Measurements from ENCODE around the gene MMS19.

The MMS19 gene, protein sequence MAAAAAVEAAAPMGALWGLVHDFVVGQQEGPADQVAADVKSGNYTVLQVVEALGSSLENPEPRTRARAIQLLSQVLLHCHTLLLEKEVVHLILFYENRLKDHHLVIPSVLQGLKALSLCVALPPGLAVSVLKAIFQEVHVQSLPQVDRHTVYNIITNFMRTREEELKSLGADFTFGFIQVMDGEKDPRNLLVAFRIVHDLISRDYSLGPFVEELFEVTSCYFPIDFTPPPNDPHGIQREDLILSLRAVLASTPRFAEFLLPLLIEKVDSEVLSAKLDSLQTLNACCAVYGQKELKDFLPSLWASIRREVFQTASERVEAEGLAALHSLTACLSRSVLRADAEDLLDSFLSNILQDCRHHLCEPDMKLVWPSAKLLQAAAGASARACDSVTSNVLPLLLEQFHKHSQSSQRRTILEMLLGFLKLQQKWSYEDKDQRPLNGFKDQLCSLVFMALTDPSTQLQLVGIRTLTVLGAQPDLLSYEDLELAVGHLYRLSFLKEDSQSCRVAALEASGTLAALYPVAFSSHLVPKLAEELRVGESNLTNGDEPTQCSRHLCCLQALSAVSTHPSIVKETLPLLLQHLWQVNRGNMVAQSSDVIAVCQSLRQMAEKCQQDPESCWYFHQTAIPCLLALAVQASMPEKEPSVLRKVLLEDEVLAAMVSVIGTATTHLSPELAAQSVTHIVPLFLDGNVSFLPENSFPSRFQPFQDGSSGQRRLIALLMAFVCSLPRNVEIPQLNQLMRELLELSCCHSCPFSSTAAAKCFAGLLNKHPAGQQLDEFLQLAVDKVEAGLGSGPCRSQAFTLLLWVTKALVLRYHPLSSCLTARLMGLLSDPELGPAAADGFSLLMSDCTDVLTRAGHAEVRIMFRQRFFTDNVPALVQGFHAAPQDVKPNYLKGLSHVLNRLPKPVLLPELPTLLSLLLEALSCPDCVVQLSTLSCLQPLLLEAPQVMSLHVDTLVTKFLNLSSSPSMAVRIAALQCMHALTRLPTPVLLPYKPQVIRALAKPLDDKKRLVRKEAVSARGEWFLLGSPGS
- total RNA-seq, result 23.9 to 119 (median 69.1) reads per million in 17 experiments

DNA sequence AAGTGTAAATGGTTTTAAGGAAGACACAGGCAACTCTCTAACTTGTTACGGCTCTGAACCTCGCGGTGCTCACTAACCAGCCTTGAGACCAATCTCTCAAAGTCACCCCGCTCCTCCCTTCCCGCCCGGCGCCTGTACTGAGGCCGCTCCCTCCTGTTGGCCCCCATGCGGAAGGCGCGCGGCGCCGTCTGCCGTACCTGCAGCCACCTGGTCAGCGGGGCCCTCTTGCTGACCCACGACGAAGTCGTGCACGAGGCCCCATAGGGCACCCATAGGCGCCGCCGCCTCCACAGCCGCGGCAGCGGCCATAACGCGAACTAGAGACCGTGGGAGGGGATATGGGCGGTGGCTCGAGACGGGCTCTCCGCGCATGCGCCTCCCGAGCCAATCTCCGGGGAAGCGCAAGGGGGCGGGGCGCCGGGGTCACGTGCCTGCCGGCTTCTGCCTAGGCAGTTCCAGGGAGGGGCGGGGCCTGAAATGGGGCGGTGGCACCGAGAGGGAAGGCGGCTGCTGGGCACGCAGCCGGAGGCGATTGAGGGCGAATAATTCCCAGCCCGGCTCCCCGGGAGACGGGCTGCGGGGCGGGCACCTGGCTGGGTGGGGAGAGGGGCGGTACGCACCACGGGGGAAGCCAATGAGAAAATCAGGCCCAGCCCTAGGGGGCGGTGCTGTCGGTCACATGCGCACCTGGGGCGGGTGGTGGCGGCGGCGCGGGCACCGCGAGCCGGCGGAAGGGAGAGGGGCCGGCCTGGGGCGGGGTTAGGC is at the start of gene MMS19:
MMS19 (minus strand) TSS at position 347 of the 765 bp plus-strand sequence; CDS start at position 309, 38 bp downstream.
- DNase-seq, result peak; percentile 99 to 100 (median 100)

DNA sequence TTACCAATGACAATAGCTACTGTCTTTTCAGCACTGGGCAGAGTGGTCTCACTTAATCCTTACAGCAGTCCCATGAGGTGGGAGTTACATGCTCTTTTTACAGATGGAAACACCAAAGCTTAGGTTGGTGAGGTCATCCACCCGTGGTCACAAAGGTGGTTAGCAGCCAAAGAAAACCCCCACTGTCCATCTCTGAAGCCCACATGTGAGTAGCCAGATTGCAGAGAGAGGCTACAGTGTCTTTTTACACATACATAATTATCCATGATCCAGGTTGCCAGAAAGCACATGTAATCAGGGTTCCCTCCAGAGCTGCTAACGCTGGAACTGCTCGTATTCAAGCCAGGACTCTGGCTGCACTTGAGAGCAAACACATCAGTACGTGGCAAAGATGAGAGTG is 49.7 kb upstream of the MMS19 start:
- peak in 1 of 4 experiments; percentile 20 for DNase-seq

DNA sequence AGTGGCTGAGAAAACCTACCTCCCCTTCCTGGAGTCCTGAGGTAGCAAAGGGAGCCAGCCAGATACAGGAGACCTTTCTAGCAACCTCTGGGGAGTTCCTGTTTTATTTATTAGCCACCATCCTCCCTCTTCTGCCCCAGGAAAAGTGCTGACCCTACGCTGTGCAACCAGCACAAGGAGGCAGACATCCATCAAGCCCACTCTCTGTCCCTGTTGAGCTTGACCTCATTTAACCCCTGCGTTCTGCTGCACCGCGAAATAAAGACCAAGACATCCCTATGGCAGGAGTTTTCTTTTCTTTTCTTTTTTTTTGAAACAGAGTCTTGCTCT is 49.0 kb upstream of the MMS19 start:
- DNase-seq, result peak; percentile 36 to 70 (median 66)

DNA sequence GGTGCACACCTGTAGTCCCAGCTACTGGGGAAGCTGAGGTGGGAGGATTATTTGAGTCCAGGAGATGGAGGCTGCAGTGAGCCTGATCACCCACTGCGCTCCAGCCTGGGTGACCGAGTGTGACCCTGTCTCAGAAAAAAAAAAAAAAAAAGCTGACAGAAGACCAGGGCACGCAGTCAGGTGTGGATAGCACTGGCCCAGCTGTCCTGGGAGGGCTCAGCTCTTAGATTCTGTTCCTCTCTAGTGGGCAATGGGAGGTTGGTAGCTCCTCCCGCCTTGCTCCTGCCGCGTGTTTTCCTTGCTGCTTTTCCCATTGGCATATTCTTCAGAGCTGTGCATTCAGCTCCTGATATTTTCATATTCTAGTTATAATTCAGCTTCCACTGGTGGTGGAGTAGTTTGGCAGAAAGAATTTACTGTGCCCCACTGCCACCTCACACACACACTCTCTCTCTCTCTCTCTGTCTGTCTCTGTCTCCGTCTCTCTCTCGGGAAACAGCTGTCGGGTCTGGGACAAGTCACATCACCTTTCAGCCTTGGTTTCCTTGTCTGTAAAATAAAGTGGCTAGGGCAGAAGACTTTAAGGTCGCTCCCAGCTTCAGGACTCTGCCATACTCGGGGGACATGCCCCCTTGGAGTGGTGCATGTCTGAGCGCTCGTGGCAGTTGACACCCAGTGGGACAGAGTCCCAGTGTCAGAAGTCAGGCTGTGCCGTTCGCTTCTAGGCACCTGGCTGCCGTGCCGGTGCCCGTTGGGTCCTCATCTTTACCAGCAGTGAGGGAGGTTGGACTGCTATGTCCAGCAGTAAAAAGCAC is 48.4 kb upstream of the MMS19 start:
- DNase-seq, result no peak

DNA sequence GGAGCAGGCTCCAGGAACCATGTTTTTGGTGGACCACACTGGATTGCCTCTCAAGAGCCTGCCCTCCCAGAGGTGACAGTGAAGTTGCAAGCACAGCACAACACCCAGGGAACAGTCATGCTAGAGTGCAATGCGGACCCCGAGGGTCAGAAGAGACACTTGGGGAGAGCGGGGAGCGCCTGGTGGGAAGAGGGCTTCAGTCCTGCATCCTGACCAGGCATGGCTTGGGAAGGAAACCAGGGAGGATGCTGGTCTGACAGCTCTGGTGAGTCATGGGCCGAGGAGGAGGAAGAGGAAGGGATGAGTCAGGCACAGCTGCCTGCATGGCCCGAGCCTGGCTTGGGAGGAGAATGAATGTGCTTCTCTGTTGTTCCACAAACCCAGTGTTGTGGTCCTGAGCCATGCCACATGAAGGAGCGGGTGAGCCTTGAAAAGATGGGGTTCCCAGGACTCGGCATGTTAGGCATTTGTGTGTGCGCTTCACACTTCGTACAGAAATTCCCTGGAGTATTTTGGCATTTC is 44.9 kb upstream of the MMS19 start:
- peak; percentile 85 to 94 (median 93) for DNase-seq

DNA sequence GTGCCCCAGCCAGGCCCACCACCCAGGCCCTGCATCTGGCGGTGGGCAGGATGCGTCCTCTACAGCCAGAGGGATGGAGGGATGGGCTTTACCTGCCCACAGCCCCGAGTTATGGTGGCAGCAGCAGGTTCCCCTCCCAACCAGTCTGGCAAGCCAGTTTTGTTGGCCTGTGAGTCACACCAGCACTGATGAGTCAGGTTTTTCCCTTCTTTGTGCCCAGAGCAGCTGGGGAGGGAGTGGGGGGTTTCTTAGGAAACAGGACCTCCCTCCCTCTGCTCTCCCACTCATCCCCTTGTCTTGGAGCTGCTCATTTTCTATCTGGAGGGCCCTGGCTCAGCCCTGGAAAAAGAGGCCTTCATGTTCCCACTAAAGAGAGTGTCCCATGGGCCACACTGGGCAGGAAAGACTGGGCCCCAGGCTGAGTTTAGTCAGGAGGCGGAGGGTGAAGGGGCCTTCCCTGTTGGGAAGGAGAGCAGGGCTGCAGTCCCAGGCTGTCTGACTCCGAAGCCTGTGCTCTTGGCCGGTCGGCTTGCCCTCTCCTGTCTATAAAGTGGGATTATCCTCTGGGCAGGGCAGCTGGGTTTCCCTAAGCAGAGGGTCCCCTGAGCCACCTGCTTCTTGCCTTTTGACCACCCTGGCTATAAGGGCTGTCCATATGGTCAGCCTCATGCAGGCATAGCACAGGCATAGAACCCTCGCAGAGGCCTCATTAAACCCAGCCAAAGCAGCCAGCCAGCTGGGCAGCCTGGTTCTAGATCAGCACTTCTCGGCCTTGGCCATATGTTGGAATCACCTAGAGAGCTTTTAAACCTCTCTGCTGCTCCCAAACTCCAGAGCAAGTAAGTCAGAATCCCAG is 44.2 kb upstream of the MMS19 start:
- DNase-seq, result peak; percentile 73 to 87 (median 86)

DNA sequence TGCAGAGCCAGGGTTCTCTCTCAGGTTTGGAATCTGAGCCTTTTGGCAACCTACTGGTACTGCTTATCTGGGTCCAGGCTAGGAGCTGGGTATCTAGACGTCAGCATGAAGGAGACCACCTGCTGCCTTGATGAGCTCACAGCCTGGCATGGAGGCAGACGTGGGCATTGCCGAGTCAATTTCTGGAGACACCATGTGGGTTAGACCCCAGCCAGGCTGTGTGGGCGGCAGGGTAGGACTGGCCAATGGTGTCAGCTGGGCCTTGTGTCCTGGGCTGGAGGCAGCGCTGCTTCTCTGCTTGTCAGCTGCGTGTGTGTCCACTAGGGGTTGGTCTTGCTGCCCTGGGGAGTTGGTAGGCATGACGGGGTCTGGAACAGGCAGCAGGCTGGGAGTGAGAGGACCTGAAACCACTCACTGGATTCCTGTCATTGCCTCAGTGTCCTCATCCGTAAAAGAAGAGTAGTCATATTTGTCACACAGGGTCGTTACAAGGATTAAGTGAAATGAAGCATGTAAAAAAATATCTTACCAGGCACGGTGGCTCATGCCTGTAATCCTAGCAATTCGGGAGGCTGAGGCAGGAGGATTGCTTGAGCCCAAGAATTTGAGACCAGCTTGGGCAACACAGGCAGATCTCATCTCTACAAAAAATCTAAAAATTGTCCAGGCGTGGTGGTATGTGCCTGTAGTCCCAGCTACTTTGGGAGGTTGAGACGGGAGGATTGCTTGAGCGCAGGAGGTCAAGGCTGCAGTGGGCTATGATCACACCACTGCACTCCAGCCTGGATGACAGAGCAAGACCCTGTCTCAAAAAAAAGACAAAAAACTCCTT is 42.7 kb upstream of the MMS19 start:
- peak; percentile 9 to 48 (median 39) for DNase-seq

DNA sequence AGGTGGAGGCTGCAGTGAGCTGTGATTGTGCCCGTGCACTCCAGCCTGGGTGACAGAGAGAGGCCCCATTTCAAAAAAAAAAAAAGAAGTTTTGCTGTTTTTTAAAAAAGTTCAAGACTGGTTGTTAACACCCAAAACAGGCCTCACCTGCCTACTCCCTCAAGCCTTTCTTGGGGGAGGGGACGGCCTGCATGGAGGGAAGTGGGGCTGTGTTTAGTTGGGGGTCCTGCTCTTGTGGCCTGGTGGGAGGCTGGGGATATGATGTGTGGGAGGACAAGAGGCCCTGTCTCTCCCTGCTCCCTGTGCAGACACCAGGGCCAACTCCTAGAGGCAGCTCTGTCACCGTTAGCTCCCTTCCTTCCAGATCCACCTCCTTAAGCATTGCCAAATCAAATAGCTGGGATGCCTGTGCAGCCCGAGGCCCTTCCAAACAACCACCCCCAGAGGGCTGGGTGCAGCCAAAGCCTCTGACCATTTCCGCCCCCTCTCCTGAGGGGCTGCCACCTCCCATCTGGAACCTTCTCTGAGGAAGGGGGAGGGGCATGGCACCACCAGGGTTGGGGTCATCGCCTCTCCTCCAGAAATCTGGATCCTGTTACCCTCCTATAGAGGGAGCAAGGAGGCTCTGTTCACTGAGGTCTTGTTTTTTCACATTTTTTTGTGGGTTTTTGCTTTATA is 41.4 kb upstream of the MMS19 start:
- peak in 1 of 4 experiments; percentile 17 for DNase-seq

DNA sequence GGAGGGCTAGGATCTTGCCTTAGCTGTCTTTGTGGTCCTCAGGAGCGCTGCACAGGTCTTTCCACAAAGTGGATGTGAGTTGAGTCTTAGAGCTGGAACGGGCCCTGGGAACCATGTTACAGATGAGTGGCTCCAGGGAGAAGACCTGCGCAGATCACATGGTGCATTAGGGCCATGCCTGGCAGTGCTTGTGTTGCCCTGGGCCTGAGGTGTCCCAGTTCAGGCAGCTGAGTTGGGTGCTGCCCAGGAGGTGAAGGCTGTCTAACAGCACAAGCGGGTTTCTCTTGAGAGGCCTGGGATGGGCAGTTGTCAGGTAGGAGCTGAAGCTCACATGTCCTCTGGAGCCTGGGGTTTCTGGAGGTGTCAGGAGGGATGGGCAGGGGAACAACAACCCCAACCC is 40.6 kb upstream of the MMS19 start:
- no peak for DNase-seq

DNA sequence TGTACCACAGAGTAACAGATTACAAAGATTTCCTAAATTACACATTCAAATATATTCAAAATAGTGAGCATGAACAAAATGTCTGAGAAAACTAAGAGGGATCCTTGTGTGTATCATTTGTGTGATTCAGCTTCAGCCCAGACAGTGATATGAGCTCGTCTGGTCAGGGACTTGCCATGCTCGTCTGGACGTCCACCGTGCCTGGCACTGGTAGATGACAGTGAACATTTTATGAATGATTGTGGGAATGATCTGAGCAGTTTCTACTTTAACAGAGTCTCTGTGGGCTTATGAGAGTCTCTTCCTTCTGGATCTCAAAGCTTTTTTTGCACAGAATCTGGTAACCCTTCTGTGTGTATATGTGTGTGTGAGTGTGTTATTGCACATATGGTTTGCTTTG is 40.2 kb upstream of the MMS19 start:
- no peak for DNase-seq

DNA sequence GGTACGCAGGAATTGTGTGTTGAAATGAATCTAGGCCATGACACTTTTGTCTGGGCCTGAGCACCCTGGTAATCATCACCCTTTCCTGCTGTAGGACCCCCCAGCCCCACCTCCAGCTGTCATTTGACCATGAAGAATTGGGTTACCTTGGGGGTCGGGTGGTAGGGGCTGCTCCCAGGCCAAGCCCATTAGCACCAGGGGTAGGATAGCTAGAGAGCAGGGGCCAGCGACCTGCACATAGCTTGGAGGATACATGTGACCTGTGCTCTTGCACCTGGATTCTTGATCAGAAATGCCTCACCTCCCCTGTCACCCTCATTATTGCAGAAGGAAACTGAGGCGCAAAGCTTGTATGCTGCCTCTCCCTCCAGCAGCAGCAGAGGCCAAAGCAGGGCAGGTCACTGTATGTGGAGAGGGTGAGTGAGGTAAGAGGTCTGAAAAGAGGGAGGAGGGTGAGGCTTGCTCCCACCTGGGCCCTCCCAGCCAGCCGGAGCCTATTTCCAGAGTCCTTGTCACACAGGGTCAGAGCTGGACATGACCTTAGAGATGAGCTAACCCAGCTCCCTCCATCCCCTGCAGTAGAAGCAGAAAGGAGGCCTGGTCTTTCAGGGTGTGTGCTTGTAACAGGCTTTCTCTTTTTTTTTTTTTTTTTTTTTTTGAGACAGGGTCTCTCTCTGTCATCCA is 39.1 kb upstream of the MMS19 start:
- no peak for DNase-seq

DNA sequence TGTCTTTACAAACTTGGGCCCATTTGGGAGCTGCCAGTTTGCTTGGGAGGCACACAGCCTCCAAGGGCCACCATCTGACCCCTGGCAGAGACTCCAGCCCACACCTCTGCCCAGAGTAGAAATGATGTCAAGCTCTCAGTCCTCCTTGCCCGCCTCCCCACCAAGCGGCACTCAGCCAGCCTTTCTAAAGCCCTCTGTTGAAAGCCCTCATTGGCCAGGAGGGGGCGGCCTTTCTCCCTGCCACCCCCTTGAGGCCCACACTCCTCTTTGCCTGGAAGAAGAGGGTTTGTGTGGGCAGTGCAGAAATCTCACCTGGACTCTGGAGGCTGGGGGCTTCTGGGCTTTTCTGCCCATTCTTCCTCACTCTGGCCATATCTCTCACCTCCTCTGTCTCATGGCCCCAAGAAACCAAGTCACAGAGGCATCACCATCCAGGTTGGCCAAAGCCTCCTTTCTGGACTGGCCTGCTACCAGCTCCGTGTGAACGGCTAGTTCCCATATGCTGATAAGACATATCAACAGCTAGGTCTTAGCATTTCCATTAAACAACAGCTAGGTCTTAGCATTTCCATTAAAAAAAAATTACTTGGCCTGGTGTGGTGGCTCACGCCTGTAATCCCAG is 36.6 kb upstream of the MMS19 start:
- DNase-seq, result peak; percentile 56 to 83 (median 68)

DNA sequence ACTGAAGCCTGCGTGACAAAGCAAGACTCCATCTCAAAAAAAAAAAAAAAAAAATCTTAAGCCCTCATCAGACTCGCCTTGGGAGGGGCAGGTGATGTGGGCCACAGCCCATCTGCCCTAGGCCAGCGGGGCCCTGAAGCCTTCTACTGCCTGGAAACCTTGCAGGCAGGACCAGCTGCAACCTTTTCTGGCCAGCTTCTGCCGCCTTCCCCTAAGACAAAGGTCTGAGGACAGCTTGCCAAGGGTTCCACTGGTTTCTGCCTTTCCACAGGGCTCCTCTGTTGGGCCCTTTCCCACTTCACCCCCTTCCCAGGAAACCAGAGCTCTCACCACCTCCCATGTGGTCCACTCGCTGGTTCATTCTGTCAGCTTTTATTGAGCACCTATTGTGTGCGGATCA is 35.7 kb upstream of the MMS19 start:
- DNase-seq, result no peak

DNA sequence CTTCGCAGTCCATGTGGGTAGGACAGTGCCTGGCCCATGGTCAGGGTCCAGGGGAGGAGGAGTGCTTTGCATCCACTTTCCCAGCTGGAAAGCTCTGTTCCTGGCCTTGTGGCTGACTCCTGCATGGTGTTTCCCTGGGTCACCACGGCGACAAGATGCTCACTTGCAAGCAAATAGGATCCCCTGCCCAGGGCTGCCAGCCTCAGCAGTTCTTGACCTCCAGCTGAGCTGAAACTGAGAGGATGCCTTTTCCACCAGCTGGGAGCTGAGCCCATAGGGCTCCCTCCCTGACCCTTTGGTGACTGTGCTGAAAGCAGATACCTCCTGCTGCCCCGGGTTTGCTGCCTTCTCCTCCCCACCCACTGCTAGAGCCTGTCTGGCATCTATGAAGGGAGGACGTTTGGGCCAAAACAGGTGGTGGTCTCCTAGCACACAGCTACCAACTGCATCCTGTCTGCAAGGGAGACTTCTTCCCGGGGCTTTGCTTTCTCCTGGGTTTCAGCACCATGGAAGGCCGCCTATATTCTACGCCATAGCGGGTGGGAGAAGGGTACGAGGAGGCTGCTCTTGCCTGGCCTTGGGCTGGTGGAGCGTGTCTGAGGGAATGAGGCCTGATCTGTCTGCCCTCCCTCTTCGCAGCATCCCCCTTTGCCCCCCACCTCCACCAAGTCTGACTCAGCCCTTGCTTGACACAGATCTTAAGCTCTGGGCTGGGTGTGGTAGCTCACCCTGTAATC is 34.9 kb upstream of the MMS19 start:
- no peak for DNase-seq

DNA sequence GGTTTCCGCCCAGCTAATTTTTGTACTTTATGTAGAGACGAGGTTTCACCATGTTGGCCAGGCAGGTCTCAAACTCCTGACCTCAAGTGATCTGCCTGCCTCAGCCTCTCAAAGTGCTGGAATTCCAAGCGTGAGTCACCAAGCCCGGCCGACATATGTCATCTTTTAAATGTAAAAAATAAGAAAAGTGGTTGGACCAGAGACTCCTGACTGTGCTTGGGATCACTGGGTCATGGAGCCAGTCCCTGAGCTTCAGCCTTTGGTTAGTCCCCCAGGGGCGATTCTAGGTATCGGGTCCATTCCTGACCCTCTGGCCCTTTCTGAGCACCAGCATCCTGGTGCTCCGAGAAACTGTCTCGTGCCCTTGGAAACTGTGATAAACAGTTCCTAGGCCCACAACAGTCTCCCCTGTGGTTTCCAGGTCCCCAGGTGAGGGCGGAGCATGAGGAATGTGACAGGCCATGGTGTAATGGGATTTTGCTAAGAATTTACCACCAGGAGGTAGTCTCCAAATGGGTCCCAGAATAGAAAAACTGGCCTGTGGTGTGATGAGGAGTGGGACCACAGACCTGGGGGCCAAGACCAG is 33.3 kb upstream of the MMS19 start:
- no peak for DNase-seq

DNA sequence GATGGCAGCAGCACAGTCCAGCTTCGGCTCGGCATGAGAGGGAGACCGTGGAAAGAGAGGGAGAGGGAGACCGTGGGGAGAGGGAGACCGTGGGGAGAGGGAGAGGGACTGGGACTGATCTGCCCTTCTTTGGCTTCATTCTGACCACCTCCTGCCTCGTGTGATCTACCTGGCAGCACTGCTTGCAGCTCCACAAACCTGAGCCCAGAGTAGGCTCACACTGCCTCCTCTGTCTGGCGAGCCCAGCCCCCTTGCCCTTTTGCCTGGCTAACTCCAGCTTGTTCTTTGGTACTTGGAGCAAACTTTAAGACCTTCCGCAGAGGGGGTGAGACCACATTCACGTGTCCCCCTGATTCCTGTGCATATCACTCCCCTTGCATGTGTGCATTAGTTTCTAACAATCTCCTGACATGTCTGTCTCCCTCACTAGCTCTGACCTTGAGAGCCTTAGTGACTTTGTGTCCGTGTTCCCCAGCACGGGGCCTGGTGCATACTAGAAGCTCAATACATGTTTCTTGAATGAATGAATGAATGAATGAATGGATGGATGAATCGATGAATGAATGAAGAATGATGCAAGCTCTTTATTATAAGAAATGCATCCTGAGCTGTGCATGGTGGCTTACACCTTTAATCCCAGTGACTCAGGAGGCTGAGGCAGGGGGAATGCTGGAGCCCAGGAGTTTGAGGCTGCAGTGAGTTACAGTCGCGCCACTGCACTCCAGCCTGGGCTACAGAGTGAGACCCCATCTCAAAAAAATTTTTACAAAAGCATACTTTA is 31.7 kb upstream of the MMS19 start:
- DNase-seq, result no peak
